Neuronal stem cell (in vitro differentiated cells): ENCODE measurements around the gene SART3.

ENCODE experiments used
- DNase-seq: peaks from one replicate; pipeline ENCODE4 v3.0.0-alpha.2; 2013; ENCODE audit warnings: low spot score
- H2AFZ ChIP-seq: one replicate; pipeline ENCODE4 v1.6.1; 2013; ENCODE audit warnings: mild to moderate bottlenecking, low read length, inconsistent platforms
- H2AK5ac ChIP-seq: 2 replicates; pipeline ENCODE4 v1.6.1; 2013; ENCODE audit warnings: low read depth, mild to moderate bottlenecking, inconsistent platforms, low read length, moderate library complexity, mixed read lengths
- H2BK120ac ChIP-seq: 2 replicates; pipeline ENCODE4 v1.6.1; 2013; ENCODE audit warnings: low read depth, mild to moderate bottlenecking, inconsistent platforms, low read length, moderate library complexity, mixed read lengths
- H2BK12ac ChIP-seq: one replicate; pipeline ENCODE4 v1.6.1; 2013; ENCODE audit warnings: low read length, inconsistent platforms
- H2BK15ac ChIP-seq: 2 replicates; pipeline ENCODE4 v1.6.1; 2013; ENCODE audit warnings: mild to moderate bottlenecking, low read length, inconsistent platforms, mixed read lengths
- H2BK5ac ChIP-seq: one replicate; pipeline ENCODE4 v1.6.1; 2013; ENCODE audit warnings: inconsistent platforms, mild to moderate bottlenecking, low read length, moderate library complexity
- H3K14ac ChIP-seq: one replicate; pipeline ENCODE4 v1.6.1; 2013; ENCODE audit warnings: low read length, inconsistent platforms
- H3K18ac ChIP-seq: 2 replicates; pipeline ENCODE4 v1.6.1; 2013; ENCODE audit warnings: low read length, inconsistent platforms
- H3K23ac ChIP-seq: 2 replicates; pipeline ENCODE4 v1.6.1; 2013; ENCODE audit warnings: low read depth, mild to moderate bottlenecking, mixed read lengths, low read length, inconsistent platforms; ENCODE audit not compliant: poor library complexity
- H3K27ac ChIP-seq: replicated peaks from 3 replicates; pipeline ENCODE4 v1.5.1; 2013; ENCODE audit warnings: low read length, inconsistent platforms
- H3K27me3 ChIP-seq, 3 experiments: 2 replicates each; pipeline ENCODE4 v1.6.1; 2013; ENCODE audit warnings: low read length in 3 of 3, mild to moderate bottlenecking in 2 of 3, inconsistent platforms in 1 of 3, low read depth in 1 of 3, mixed read lengths in 1 of 3, moderate library complexity in 1 of 3; ENCODE audit not compliant: control insufficient read depth in 3 of 3, insufficient read depth in 3 of 3
- H3K36me3 ChIP-seq, 2 donors: replicated peaks in 1 of 2; 2 replicates each; pipeline ENCODE4 v1.6.1; 2013; ENCODE audit warnings: low read length in 2 of 2; ENCODE audit not compliant: control insufficient read depth in 2 of 2, insufficient read depth in 2 of 2
- H3K4ac ChIP-seq: 2 replicates; pipeline ENCODE4 v1.6.1; 2013; ENCODE audit warnings: inconsistent platforms, mild to moderate bottlenecking, low read length, moderate library complexity
- H3K4me1 ChIP-seq, 2 donors: 1 replicate in 1 of 2; 2 replicates in 1 of 2; pipeline ENCODE4 v1.6.1; 2013; ENCODE audit warnings: low read length in 2 of 2, low read depth in 1 of 2; ENCODE audit not compliant: control insufficient read depth in 2 of 2, insufficient read depth in 1 of 2
- H3K4me2 ChIP-seq: one replicate; pipeline ENCODE4 v1.6.1; 2013; ENCODE audit warnings: mild to moderate bottlenecking, low read length, inconsistent platforms; ENCODE audit not compliant: insufficient read depth, poor library complexity, severe bottlenecking
- H3K4me3 ChIP-seq, 2 donors: 2 replicates each; pipeline ENCODE4 v1.5.1; 2013; ENCODE audit warnings: low read length in 2 of 2, mild to moderate bottlenecking in 2 of 2, inconsistent platforms in 1 of 2, moderate library complexity in 1 of 2
- H3K79me1 ChIP-seq: one replicate; pipeline ENCODE4 v1.6.1; 2013; ENCODE audit warnings: low read depth, mild to moderate bottlenecking, inconsistent platforms, low read length, moderate library complexity
- H3K9ac ChIP-seq: one replicate; pipeline ENCODE4 v1.6.1; 2013; ENCODE audit warnings: mild to moderate bottlenecking, low read depth, low read length, inconsistent platforms; ENCODE audit not compliant: poor library complexity
- H3K9me3 ChIP-seq, 2 donors: replicated peaks in 1 of 2; 2 replicates each; pipeline versions ENCODE3 to v1.6.1; 2013; ENCODE audit warnings: low read length in 2 of 2, mild to moderate bottlenecking in 2 of 2, inconsistent platforms in 1 of 2, low read depth in 1 of 2, mixed read lengths in 1 of 2, moderate library complexity in 1 of 2; ENCODE audit not compliant: control insufficient read depth in 2 of 2, insufficient read depth in 1 of 2
- H4K8ac ChIP-seq: one replicate; pipeline ENCODE4 v1.6.1; 2013; ENCODE audit warnings: low read depth, mild to moderate bottlenecking, inconsistent platforms, low read length, moderate library complexity
- H4K91ac ChIP-seq: one replicate; pipeline ENCODE4 v1.6.1; 2013; ENCODE audit warnings: low read length, low read depth, mild to moderate bottlenecking, inconsistent platforms; ENCODE audit not compliant: poor library complexity
- WGBS, 2 donors: extraction: QIAGEN DNeasy Blood & Tissue Kit; methylation state at CpG; one replicate each; pipeline ENCODE4 v1.1.7; 2013; ENCODE audit warnings: missing lambda C conversion rate in 2 of 2, mixed read lengths in 1 of 2; ENCODE audit not compliant: insufficient read length in 2 of 2, insufficient replicate concordance in 1 of 2; ENCODE audit errors: extremely low coverage in 2 of 2; 5-methylcytosine and 5-hydroxymethylcytosine counted together

The SART3 gene

DNA sequence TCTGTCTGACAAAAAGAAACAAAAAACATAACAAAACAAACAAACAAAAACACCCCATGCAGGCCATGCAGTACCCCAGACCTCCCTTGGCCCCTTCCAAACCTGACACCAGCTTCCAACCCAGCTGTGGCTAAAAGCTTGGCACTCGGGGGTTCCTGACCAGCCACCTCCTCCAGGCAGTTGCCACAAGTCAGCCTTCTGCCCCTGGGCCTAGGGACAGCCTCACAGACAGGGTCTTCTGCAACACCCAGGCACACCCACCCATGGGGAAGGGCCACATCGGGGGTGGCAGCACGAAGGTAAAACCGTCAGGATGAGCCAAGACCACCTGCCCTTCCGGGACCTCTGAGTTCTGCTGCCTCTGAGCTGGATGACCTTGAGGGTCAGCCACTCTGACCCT lies 47.6 kb upstream of the SART3 start:
- Histone ChIP-seq H4K8ac (no peak overlapping the region), H3K9ac (no peak overlapping the region), H3K23ac (no peak overlapping the region), H3K4ac (no peak overlapping the region), H3K4me3 (no peak overlapping the region), H2AFZ (no peak overlapping the region), H2BK120ac (no peak overlapping the region), H3K27me3 (peaks cover 0 to 21% (median 0%) of the 10 kb centered on the region in 3 experiments), H2BK12ac (no peak overlapping the region), H2BK15ac (peak overlapping the region; percentile 68), H3K36me3 (no peaks in the 10 kb centered on the region), H3K4me2 (no peak overlapping the region), H3K4me1 (peaks cover 0 to 10% of the 10 kb centered on the region in 2 donors), H3K27ac (no peak overlapping the region), H4K91ac (no peak overlapping the region), H3K14ac (no peak overlapping the region), H3K18ac (no peak overlapping the region), H2BK5ac (no peak overlapping the region), H3K9me3 (peaks cover 0 to 3% of the 10 kb centered on the region in 2 donors), H3K79me1 (no peaks in the 10 kb centered on the region), H2AK5ac (peak overlapping the region; percentile 66)
- no peak for DNase-seq
- WGBS, 2 donors: no CpG with 5 or more reads among the region's 5 CpGs

- no peak overlapping the region for H3K9ac ChIP-seq
- DNase-seq: no peak
- H2BK120ac ChIP-seq: no peak overlapping the region
- H3K4me2 ChIP-seq: no peak overlapping the region
- no peak overlapping the region for H2AFZ ChIP-seq
- peak overlapping the region; percentile 46 for H3K18ac ChIP-seq
- H4K91ac ChIP-seq: no peak overlapping the region
- H4K8ac ChIP-seq: no peak overlapping the region
- peaks cover 0 to 4% of the 10 kb centered on the region in 2 donors for H3K9me3 ChIP-seq
- H3K27me3 ChIP-seq: peaks cover 0 to 22% (median 0%) of the 10 kb centered on the region in 3 experiments
- no peak overlapping the region for H3K14ac ChIP-seq
- no peak overlapping the region for H2BK12ac ChIP-seq
- H3K79me1 ChIP-seq: no peaks in the 10 kb centered on the region
- peak overlapping the region; percentile 31 for H2BK15ac ChIP-seq
- H3K4me3 ChIP-seq: no peak overlapping the region
- peak overlapping the region; percentile 22 for H2AK5ac ChIP-seq
- H3K27ac ChIP-seq: no peak overlapping the region
- no peak overlapping the region for H2BK5ac ChIP-seq
- peaks cover 0 to 8% of the 10 kb centered on the region in 2 donors for H3K4me1 ChIP-seq
- H3K4ac ChIP-seq: no peak overlapping the region
- WGBS, 2 donors: no CpG with 5 or more reads among the region's 10 CpGs
- no peak overlapping the region for H3K23ac ChIP-seq
- H3K36me3 ChIP-seq: no peaks in the 10 kb centered on the region
Measured at GRCh38 chr12:108607981-108608600, 47.1 kb upstream of the SART3 start.

GRCh38 chr12:108606492-108606891 lies 45.5 kb upstream of the SART3 start:
- no peak overlapping the region for H4K91ac ChIP-seq
- H3K23ac ChIP-seq: peak overlapping the region; percentile 8
- peak overlapping the region; percentile 9 for H3K9ac ChIP-seq
- no peak overlapping the region for H3K4me2 ChIP-seq
- peak overlapping the region; percentile 10 for H2AK5ac ChIP-seq
- H3K27ac ChIP-seq: no peak overlapping the region
- peak overlapping the region; percentile 73 for H3K18ac ChIP-seq
- H3K4me1 ChIP-seq: peaks cover 2 to 5% of the 10 kb centered on the region in 2 donors
- no peak overlapping the region for H2BK12ac ChIP-seq
- no peak overlapping the region for H4K8ac ChIP-seq
- H3K4ac ChIP-seq: no peak overlapping the region
- no CpG with 5 or more reads among the region's 9 CpGs for WGBS, 2 donors
- H3K79me1 ChIP-seq: no peaks in the 10 kb centered on the region
- H3K27me3 ChIP-seq: peaks cover 0 to 21% (median 0%) of the 10 kb centered on the region in 3 experiments
- H2BK120ac ChIP-seq: no peak overlapping the region
- H3K4me3 ChIP-seq: peak overlapping the region in 1 of 2 donors; percentile 38
- H3K9me3 ChIP-seq: peaks cover 0 to 4% of the 10 kb centered on the region in 2 donors
- DNase-seq: no peak
- H3K36me3 ChIP-seq: no peaks in the 10 kb centered on the region
- no peak overlapping the region for H3K14ac ChIP-seq
- H2AFZ ChIP-seq: no peak overlapping the region
- peak overlapping the region; percentile 8 for H2BK15ac ChIP-seq
- no peak overlapping the region for H2BK5ac ChIP-seq

DNA sequence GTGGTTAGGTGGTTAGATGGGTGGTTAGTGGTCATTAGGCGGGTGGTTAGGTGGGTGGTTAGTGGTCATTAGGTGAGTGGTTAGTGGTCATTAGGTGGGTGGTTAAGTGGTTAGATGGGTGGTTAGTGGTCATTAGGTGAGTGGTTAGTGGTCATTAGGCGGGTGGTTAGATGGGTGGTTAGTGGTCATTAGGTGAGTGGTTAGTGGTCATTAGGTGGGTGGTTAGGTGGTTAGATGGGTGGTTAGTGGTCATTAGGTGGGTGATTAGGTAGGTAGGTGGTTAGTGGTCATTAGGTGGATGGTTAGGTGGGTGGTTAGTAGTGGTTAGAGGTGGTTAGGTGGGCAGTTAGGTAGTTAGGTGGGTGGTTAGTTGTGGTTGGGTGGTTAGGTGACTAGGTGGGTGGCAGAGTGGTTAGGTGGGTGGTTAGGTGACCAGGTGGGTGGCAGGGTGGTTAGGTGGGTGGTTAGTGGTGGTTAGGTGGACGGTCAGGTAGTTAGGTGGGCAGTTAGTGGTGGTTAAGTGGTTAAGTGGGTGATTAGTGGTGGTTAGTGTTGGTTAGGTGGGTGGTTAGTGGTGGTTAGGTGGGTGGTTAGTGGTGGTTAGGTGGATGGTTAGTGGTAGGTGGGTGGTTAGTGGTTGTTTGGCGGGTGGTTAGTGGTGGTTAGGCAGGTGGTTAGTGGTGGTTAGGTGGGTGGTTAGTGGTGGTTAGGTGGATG lies 44.9 kb upstream of the SART3 start:
- Histone ChIP-seq H4K8ac (no peak overlapping the region), H2AFZ (no peak overlapping the region), H3K23ac (no peak overlapping the region), H3K4me2 (no peak overlapping the region), H3K18ac (peak overlapping the region; percentile 68), H3K27ac (no peak overlapping the region), H3K4me1 (peaks cover 5 to 6% of the 10 kb centered on the region in 2 donors), H3K14ac (no peak overlapping the region), H4K91ac (no peak overlapping the region), H3K36me3 (no peaks in the 10 kb centered on the region), H2AK5ac (no peak overlapping the region), H2BK12ac (no peak overlapping the region), H2BK5ac (no peak overlapping the region), H2BK120ac (no peak overlapping the region), H2BK15ac (no peak overlapping the region), H3K4ac (no peak overlapping the region), H3K79me1 (no peaks in the 10 kb centered on the region), H3K4me3 (peak overlapping the region in 1 of 2 donors; percentile 58), H3K27me3 (peaks cover 0 to 15% (median 0%) of the 10 kb centered on the region in 3 experiments), H3K9ac (no peak overlapping the region), H3K9me3 (peaks cover 0 to 4% of the 10 kb centered on the region in 2 donors)
- no peak for DNase-seq
- 100% methylated on average over 1 of the region's 4 CpGs; no CpG with 5 or more reads in 1 of the 2 donors for WGBS, 2 donors
